ENCODE measurements around the gene ARID1B. TPM values are rescaled to one million over a fixed set of nuclear protein-coding genes. Genes with fewer than 3 reads are reported as not detected.
"Not testable (repeated sequence)": the region's sequence is repeated elsewhere in the genome, so short reads cannot be mapped to it uniquely, and the experiment has no call there.

ARID1B gene
- total and polyA plus RNA-seq, 12 donors = 11.2 to 63.2 (median 52.2) TPM

DNA sequence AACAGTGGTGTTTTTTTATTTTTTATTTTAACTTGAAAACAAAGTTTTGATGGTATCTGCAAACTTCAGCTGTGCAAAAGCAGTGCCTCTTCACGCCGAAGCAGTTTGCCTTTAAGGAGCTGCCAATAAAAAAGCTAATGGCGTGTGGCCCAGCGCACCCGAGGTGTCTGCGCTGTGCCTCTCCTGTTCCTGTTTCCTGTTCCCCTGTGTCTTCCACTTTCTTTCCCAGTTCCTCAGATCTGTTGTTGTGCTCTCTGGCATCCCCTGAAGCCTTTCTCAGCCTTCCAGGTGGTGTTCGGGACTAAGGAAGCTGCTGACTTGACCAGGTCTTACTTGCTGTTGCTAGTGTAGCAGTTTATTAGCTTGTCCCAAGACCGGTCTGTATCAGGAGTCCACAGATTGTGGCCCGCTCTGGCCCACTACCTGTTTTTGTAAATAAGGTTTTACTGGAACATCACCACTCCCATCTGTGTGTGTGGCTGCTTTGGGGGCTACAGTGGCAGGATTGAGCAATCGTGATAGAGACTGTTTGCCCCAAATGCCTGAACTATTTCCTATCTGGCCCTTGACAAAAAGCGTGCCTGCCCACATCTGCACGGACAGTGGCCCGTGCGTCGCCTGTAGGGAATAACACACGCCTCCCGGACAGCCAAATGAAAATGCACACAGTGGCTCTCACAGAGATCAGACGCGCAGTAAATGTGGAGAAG, 367.8 kb downstream of the ARID1B start:
- peak overlapping the region in 2 of 10 donors; percentile 16 to 17 for H3K4me3 ChIP-seq
- H3K27me3 ChIP-seq = no peaks in the 10 kb centered on the region
- peak overlapping the region in 9 of 10 donors; percentile 4 to 74 (median 48) for H3K27ac ChIP-seq
- intact Hi-C loops (cut with DNase I) = loop anchor here in 2 of 10 donors (10.0 kb wide), 2 partner anchors 110 to 130 kb away; no protein-coding TSS in a partner anchor
- peaks cover 0 to 42% (median 0%) of the 10 kb centered on the region in 9 donors for H3K36me3 ChIP-seq
- H3K9me3 ChIP-seq = no peaks in the 10 kb centered on the region
- 49 to 58% methylated on average over 19 of the region's 19 CpGs for WGBS, 2 donors
- ATAC-seq = no peak
- no peak for DNase-seq
- TF ChIP-seq, protein P1, sequence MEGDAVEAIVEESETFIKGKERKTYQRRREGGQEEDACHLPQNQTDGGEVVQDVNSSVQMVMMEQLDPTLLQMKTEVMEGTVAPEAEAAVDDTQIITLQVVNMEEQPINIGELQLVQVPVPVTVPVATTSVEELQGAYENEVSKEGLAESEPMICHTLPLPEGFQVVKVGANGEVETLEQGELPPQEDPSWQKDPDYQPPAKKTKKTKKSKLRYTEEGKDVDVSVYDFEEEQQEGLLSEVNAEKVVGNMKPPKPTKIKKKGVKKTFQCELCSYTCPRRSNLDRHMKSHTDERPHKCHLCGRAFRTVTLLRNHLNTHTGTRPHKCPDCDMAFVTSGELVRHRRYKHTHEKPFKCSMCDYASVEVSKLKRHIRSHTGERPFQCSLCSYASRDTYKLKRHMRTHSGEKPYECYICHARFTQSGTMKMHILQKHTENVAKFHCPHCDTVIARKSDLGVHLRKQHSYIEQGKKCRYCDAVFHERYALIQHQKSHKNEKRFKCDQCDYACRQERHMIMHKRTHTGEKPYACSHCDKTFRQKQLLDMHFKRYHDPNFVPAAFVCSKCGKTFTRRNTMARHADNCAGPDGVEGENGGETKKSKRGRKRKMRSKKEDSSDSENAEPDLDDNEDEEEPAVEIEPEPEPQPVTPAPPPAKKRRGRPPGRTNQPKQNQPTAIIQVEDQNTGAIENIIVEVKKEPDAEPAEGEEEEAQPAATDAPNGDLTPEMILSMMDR (IDR thresholded peaks at IDR 0.05) = no peak
- peaks cover 20 to 63% (median 57%) of the 10 kb centered on the region in 9 donors for H3K4me1 ChIP-seq

DNA sequence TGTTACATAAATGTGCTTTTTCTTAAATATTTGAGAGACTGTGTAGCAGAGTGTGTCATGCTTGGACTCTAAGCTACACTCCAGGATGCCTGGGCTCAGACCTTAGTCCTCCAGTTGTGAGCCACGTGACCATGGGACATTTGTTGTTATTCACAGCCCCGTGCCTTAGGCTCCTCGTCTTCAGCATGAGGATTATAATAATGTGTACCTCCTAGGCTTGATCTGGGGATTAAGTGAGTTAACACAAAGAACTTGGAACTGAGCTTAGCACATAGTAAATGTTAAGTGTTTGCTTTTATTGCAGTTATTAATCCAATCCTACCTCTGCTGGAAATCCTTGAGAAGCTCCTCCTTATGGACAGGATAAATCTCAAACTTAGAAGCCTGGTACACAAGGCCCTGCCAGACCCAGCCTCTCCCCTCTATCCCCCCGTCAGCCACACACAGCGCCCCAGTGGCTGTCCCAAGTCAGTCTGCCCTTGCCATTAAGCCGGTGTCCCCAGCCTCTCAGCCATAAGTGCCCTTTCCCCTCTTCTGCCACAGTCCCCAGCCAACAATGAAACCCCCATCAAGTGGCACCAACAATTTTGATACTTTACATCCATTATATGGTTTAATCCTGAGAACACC, 368.6 kb downstream of the ARID1B start:
- intact Hi-C loops (cut with DNase I) = loop anchor here in 2 of 10 donors (10.0 kb wide), 2 partner anchors 111 to 129 kb away; no protein-coding TSS in a partner anchor
- TF ChIP-seq, protein P1 (IDR thresholded peaks at IDR 0.05) = no peak
- Histone ChIP-seq H3K27ac (peak overlapping the region in 5 of 10 donors; percentile 10 to 71 (median 49)), H3K27me3 (no peaks in the 10 kb centered on the region), H3K4me3 (no peak overlapping the region), H3K36me3 (peaks cover 0 to 44% (median 0%) of the 10 kb centered on the region in 9 donors), H3K9me3 (no peaks in the 10 kb centered on the region), H3K4me1 (peaks cover 20 to 71% (median 64%) of the 10 kb centered on the region in 9 donors)
- peak in 4 of 8 donors; percentile 32 to 47 (median 39) for ATAC-seq
- no peak for DNase-seq
- WGBS, 2 donors = 60 to 63% methylated on average over 6 of the region's 6 CpGs

DNA sequence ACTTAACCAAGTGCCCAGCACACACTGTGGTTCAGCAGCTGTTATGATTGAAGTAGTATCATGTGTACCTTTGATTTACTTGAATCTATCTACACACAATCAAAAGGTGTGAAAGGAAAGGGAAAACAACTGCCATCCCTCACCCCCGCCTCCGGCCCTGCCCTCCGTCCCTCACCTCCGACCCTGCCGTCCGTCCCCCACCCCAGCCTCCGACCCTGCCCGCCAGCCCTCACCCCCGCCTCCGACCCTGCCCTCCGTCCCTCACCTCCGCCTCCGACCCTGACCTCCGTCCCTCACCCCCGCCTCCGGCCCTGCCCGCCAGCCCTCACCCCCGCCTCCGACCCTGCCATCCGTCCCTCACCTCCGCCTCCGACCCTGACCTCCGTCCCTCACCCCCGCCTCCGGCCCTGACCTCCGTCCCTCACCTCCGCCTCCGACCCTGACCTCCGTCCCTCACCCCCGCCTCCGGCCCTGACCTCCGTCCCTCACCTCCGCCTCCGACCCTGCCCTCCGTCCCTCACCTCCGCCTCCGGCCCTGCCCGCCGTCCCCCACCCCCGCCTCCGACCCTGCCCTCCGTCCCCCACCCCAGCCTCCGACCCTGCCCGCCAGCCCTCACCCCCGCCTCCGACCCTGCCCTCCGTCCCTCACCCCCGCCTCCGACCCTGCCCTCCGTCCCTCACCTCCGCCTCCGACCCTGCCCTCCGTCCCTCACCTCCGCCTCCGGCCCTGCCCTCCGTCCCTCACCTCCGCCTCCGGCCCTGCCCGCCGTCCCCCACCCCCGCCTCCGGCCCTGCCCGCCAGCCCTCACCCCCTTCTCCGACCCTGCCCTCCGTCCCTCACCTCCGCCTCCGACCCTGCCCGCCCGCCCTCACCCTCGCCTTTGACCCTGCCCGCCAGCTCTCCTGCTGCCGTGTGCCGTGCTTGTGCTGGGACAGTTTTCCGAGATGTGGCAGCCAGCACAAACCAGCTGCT, 370.2 kb downstream of the ARID1B start:
- peaks cover 0 to 31% (median 0%) of the 10 kb centered on the region in 9 donors for H3K36me3 ChIP-seq
- peak overlapping the region in 6 of 10 donors; percentile 54 to 78 (median 59) for H3K27ac ChIP-seq
- H3K4me1 ChIP-seq = peaks cover 26 to 86% (median 78%) of the 10 kb centered on the region in 9 donors
- not testable (repeated sequence) for DNase-seq, H3K9me3 ChIP-seq, H3K4me3 ChIP-seq, H3K27me3 ChIP-seq, ATAC-seq
- intact Hi-C loops (cut with DNase I) = loop anchor here in 2 of 10 donors (10.0 kb wide), 2 partner anchors 113 to 127 kb away; no protein-coding TSS in a partner anchor
- WGBS, 2 donors = 96 to 97% methylated on average over 43 to 71 of the region's 74 CpGs

DNA sequence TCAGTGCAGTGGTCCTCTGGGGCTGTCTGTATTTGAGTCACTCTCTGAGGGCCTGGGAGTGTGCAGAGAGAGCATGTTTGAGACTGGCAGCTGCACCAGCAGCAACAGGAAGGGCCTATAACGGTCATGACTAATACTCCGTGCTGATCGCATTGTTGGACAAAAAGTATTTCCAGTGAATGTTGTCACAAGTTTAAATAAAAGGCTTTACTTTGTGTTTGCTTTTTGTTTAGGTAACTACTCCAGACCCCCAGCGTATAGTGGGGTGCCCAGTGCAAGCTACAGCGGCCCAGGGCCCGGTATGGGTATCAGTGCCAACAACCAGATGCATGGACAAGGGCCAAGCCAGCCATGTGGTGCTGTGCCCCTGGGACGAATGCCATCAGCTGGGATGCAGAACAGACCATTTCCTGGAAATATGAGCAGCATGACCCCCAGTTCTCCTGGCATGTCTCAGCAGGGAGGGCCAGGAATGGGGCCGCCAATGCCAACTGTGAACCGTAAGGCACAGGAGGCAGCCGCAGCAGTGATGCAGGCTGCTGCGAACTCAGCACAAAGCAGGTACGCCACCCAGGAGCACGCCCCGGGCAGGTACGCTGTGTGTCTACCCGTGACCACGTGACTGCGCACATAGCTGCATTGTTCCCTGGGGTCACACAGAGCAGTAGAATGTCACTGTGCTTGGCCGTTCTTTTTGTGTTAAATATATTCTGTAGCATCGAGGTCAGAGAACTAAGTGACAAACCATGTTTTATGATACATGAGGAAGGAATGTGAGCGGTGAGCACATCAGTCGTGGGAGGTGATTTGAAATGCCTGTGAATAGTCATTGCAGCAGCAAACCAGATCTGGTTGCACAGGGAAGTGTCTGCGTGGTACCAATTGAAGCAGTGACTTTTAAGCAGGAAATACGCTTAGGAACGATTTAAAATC, 371.5 kb downstream of the ARID1B start:
- no peaks in the 10 kb centered on the region for H3K9me3 ChIP-seq
- intact Hi-C loops (cut with DNase I) = loop anchor here in 2 of 10 donors (10.0 kb wide), 2 partner anchors 114 to 126 kb away; no protein-coding TSS in a partner anchor
- DNase-seq (peak; percentile 59 to 82), ATAC-seq (peak; percentile 63 to 90 (median 79))
- TF ChIP-seq, protein P1 (IDR thresholded peaks at IDR 0.05) = no peak
- H3K27me3 ChIP-seq = no peaks in the 10 kb centered on the region
- H3K36me3 ChIP-seq = peaks cover 0 to 35% (median 0%) of the 10 kb centered on the region in 9 donors
- peak overlapping the region in 9 of 10 donors; percentile 30 to 78 (median 59) for H3K27ac ChIP-seq
- 47 to 58% methylated on average over 25 of the region's 25 CpGs for WGBS, 2 donors
- no peak overlapping the region for H3K4me3 ChIP-seq
- H3K4me1 ChIP-seq = peaks cover 25 to 77% (median 68%) of the 10 kb centered on the region in 9 donors

All from heart right ventricle (tissue), 16 donors.